ENCODE measurements around the gene NRXN2.

- TF ChIP-seq CTCF (IDR thresholded peaks at IDR 0.05), result no peak
- peak in 1 of 2 donors; percentile 39 for TF ChIP-seq POLR2A (IDR thresholded peaks at IDR 0.05)
Observed at GRCh38 chr11:64745521-64746328, 22.7 kb upstream of the NRXN2 start.
